LoVo (cell line): ENCODE measurements around the gene GEN1.
A peak's percentile ranks its signal among the peaks of the same experiment; 100 is the strongest.

ENCODE experiments used
- DNase-seq: peaks from one replicate; pipeline ENCODE4 v3.0.0-alpha.2; 2016; ENCODE audit warnings: low spot score

The GEN1 gene, protein sequence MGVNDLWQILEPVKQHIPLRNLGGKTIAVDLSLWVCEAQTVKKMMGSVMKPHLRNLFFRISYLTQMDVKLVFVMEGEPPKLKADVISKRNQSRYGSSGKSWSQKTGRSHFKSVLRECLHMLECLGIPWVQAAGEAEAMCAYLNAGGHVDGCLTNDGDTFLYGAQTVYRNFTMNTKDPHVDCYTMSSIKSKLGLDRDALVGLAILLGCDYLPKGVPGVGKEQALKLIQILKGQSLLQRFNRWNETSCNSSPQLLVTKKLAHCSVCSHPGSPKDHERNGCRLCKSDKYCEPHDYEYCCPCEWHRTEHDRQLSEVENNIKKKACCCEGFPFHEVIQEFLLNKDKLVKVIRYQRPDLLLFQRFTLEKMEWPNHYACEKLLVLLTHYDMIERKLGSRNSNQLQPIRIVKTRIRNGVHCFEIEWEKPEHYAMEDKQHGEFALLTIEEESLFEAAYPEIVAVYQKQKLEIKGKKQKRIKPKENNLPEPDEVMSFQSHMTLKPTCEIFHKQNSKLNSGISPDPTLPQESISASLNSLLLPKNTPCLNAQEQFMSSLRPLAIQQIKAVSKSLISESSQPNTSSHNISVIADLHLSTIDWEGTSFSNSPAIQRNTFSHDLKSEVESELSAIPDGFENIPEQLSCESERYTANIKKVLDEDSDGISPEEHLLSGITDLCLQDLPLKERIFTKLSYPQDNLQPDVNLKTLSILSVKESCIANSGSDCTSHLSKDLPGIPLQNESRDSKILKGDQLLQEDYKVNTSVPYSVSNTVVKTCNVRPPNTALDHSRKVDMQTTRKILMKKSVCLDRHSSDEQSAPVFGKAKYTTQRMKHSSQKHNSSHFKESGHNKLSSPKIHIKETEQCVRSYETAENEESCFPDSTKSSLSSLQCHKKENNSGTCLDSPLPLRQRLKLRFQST

DNA sequence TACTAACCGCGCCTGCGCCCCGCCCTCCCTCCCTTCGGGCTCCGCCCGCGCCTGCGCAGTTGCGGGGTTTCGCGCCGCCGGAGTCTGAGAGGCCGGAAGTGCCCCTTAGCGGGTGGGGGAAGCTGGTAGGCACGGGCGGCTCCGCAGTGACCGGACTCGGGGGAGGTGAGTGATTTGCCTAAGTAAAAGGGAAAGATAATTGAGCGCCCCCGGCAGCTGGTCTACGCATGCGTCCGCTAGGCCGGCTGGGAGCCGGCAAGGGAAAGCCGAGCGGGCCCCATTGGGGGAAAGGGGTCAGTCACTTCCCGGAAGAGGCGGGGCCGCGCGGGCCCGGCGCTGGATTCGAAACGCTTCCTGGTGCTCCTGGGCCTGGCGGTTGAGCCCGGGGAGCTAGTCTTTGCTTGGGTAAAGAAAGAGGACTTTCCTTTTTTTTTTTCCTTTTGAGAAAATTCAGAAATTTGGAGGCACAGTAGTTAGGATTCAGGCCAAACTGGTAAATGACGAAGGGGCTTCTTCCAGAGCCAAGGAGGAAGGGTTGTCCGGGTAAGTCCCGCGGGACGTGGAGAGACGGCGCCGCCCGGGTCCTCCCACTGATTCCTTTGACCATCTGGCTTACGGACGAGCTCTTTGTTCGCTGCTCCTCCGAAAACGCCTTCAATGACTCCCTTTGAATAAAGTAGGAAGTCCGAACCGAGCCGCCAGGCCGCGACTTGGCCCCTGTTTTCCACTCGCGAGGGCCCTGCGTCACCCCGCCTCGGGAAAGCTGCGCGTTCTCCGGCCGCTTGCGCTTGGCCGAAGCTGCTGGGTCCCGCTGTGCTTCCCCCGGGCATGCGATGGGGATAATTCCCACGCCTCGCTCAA lies at the start of gene GEN1, which contains the start of gene SMC6:
Gene GEN1, plus strand, starts transcription at position 336 of the 861 bp plus-strand sequence. CDS start 5,806 bp downstream, outside the sequence.
Gene SMC6, minus strand, starts transcription at position 8 of the 861 bp plus-strand sequence. CDS start 7,864 bp downstream, outside the sequence.
- DNase-seq: peak; percentile 87

DNA sequence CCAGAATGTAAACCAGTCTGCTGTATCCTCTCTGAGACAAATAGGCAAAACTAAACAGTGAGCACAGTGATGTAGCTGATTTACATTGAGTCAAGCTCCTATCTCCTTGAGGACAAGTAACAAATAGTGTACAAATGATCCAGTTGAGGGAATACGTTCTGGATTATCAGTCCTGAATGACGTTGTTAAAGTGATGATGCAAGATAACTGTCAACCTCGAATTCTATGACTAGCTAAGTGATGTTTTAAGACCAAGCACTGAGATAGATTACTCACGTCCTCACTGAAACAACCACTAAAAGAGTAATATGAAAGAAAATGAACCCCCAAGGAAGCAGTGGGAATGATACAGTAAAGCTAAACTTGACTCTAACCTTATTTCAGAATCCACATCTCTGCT lies 47.1 kb upstream of the GEN1 start:
- no peak for DNase-seq

DNA sequence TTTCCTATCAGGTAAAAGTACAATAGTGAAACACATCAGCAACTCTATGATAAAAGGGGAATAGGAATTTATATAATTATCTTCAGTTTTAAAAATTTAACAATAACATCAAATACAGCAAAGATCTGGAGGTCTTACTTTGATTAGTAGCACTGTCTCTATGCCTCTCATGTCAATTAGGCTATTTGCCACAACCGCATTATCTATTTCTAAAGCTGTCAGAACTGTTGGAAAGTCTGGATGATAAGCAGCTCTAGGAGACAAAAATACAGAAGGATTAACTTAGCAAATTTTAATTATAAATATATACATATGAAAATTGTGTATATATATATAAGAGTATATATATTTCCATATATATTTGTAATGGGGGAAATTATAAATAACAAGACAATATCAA lies 45.4 kb upstream of the GEN1 start:
- no peak for DNase-seq

DNA sequence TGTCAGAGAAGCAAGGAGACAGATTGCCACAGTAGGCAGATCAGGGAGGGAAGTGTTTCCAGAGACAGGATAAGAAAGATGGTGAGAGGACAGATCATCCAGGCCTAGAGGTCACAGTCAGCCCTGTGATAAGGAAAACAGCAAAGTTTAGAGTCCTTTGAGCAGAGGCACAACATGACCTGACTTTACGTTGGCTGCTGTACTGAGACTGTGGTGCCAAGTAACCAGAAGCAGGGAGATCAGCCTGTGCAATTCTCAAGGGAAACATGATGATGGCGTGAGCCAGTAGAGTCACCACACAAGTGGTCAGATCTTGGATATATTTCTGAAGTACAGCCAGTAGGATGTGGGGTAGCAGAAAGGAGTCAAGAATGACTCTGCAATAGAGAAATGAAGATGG lies 44.0 kb upstream of the GEN1 start:
- DNase-seq: no peak

DNA sequence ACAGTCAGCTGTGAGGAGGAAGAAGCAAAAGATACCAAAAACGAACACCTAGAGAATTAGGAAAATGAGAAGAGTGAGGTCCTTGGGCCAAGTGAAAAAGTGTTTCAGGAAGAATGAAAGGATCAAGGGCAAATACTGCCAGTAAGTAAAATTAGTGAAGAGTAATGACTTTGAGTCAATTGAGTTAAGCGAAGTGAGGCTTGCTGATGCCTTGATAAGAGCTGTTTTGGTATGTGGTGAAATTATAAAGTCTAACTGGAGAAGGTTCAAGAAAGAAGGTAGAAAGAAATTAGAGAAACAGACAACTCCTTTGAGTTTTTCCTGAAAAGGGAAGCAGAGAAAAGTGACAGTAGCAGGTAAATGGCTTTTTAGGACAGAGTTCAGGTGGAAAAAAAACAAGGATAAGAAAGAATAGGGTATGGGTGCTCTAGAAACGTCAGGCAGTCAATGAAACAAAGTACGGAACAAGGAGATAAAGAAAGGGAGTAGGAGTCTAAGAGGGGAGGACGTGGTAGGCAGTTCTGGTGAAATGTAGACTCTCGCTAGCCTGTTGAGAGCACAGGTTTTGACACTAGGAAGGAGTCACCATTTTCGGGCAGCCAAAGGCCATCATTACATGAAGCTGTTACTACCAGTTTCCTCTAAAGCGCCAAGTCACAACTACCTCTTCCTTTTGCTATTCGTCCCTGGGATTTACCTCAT lies 43.2 kb upstream of the GEN1 start:
- no peak for DNase-seq

DNA sequence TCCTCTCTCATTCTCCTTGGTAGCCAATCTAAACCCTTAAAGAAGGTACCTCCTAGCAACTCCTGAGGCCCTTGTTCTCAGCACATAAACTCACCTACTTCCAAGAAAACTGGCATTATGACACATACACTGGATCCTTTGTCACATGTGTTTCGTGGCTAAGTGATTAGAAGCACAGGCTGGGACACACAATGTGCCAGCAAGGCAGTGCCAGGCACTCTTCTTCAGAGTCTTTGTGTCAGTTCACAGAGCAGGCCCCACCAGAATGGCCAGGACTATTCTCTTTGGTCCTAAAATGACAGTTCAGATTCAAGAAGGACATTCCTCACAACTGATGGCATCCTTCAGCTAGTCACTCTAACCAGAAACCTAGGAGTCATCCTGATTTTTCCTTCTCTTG lies 40.6 kb upstream of the GEN1 start:
- no peak for DNase-seq

DNA sequence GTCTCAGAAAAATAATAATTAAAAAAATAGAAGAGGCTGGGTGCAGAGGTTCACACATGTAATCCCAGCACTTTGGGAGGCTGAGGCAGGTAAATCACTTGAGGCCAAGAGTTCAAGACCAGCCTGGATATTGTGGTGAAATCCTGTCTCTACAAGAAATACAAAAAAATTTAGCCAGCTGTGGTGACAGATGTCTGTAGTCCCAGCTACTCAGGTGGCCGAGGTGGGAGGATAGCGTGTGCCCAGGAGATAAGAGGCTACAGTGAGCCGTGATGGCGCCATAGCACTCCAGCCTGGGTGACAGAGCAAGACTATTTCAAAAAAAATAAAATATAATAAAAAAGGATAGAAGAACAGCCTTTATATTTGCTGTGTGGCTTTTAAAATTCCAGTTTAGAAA lies 36.3 kb upstream of the GEN1 start:
- DNase-seq: no peak

DNA sequence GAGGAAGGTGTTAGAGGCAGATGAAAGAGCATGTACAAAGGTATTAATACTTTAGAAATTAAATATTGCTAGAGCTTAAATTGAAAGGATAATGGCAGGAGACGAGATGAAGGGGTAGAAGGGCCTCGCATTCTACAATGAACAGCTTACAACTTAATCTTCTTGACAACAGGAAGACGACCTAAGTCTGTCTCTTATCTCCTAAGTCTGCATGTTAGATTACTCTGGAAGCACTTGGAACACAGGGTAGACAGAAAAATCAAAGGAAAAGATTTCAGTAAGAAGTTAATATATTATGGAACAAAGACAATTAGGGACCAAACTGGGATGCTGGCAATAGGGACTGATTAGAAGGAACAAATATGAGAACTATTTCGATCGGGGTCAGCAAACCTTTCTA lies 35.2 kb upstream of the GEN1 start:
- no peak for DNase-seq

DNA sequence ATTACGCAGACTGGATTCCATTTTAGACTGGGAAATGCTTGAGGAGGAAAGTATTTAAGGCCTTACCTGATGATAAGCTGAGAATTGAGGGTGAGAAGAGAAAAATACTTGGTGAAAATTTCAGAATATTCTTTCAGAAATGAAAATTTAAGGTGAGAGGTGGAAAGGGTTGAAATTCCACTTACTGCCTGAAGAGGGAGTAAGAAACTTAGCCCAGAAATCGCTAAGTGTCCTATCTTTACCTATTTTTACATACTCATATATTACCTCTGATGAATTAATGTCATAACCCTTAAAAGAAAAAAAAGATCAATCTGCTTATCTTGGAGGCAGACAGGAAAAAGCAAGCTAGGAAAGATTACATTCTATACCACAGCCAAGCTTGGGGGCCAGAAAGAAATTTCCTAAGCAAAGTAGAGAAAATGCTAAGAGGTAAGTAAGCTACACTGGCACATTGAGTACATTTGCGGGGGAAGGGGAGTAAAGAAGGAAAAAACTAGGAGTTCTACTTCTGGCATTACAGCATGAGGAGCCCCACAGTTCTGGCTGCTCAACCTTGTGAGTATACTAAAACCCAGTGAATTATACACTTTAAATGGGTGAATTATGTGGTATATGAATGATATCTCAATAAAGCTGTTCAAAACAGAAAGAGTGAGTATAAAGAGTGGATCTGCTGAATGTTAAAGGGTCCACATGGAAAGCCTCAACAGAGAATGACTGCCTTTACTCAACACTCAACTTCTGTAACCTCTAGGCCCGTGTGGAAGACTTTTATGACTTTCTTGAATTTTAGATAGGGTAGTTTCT lies 34.2 kb upstream of the GEN1 start:
- no peak for DNase-seq

DNA sequence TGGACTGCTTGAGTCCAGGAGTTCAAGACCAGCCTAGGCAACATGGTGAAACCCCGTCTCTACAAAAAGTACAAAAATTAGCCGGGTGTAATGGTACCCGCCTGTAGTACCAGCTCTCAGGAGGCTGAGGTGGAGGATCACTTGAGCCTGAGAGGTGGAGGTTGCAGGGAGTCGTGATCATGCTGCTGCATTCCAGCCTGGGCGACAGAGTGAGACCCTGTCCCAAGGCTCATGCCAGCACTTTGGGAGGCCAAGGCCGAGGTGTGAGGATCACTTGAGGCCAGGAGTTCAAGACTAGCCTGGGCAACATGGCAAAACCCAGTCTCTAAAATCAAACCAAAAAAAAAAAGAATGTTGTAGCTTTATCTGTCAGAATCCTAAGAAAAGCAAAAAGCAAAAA lies 25.7 kb upstream of the GEN1 start:
- no peak for DNase-seq

DNA sequence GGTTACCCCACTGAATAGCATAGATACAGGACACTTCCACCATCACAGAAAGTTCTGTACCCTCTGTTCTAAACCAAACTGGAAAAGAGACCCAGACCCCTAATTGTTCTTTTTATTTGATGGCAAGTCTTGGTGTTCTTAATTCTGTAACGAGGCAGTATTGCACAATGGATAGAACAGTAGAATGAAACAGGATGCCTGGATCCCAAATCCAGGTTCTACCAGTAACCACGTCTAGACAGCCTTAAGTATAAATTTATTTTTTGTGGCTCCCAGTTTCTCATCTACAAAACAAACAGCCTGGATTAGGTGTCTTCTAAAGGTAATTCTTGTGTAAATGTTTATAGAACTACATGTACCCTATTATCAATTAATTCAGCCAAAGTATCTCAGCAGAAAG lies 24.1 kb upstream of the GEN1 start:
- no peak for DNase-seq

DNA sequence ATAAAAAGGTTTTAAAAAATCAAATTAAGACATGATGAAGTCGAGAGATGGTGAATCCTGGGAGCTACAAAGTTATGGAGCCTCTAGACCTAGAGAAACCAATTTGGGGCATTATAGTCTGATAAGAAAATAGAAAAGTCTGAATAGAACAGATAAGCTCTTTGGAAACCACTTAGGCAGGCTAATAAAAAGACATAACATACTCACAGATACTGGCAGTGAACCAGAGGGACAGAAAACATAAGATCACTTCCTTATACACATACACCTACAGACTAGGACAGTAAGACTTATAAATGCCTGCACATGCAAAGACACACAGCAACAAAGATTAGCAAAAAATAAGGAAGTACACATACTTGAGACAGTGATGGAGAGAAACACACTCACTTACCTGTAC lies 20.3 kb upstream of the GEN1 start:
- DNase-seq: no peak

DNA sequence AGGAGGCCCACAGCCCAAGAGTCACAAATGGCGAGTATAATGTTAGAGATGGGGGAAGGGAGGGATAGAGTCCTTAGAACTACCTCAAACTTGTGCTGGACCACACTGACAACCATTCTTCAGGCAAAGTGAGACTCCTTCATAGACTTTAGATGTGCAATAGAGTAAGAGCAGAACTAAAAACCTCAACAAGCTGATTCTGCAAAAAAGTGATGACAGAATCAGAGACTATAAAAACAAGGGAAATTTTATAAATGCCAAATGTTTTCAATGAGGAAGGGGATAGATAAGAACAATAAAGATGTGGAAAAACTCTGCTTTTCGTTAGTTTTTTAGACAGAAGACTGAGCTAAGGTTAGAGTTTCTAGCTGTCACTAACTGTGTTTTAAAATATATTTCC lies 18.1 kb upstream of the GEN1 start:
- DNase-seq: no peak

DNA sequence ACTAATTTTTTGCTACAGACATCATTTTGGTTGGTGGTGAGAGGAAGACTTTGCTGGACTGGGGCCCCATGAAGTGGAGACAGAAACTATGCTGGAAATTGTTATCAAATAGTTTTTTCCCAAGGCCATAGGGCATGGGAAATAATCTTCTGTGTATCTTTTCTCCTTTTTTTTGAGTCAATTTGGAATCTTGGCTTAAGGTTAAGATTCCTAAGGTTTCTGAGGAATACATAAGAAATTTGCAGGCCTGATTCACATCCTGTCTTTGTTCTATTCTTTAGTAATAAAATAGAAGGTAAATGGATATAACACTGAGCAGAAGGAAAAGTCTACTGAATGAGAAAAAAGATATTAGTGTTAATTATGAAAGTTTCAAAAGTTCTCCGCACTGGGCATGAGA lies 16.9 kb upstream of the GEN1 start:
- no peak for DNase-seq

DNA sequence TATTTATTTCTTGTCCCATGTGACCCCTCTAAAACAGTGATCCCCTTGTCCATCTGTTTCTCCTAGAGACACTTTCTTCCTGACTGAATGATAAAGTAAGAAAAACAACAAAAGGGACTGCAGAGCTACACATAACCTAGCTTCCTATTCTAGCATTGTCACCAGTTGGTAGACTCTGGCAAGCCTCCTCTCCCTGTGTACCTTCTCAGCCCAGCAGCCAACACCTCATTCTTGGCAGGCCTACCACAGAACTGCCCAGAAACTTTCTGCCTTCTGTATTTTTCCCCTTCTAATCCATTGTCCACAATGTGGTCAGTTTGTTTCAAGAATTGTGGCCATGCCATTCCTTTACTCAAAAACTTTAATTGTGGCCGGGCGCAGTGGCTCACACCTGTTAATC lies 13.7 kb upstream of the GEN1 start:
- no peak for DNase-seq

DNA sequence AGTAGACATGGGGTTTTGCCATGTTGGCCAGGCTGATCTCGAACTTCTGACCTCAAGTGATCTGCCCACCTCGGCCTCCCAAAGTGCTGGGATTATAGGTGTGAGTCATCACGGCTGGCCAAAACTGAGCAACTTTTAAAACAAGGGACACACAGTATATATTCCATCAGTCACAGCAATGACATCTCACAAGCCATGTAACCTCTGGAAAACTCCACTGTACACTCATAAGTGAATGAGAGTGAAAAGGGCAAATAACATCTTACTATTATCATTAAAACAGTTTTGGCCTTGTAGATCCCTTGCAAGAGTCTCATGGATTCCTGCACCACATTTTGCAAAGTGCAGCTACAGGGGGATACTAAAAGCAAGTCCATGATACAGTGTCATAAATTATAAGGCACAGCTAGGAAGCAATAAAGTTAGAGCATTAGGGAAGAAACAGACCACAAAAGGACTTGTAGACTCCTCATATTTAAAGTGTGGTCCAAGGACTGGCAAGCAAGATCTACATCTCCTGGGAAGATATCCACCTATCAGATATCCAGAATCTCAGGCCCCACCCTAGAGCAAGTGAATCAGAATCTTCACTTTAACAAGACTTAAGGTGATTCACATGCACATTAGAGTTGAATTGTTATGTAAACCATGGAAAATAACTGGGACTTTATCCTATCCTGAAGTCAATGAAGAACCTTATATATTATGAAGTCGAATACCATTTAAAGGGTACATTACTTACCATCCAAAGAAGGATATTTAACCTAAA lies 6.1 kb upstream of the GEN1 start:
- DNase-seq: no peak

DNA sequence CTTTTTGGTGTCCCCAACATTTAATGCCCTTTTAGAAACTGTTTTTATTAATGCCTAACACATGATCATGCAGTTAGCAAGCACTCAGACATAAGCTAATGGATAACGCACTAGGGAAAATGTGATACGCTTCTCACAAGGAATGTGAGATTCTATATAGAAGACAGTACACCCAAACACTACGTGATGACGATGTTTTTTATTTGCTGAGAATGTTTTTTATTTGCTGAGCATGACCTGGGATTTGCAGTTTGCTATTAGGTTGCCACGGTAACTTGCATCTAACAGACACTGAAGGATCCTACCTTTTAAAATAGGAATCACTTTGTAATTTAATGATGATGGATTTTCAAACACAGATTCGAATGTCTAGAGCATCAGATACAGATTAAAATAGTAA lies 5.2 kb upstream of the GEN1 start:
- no peak for DNase-seq

DNA sequence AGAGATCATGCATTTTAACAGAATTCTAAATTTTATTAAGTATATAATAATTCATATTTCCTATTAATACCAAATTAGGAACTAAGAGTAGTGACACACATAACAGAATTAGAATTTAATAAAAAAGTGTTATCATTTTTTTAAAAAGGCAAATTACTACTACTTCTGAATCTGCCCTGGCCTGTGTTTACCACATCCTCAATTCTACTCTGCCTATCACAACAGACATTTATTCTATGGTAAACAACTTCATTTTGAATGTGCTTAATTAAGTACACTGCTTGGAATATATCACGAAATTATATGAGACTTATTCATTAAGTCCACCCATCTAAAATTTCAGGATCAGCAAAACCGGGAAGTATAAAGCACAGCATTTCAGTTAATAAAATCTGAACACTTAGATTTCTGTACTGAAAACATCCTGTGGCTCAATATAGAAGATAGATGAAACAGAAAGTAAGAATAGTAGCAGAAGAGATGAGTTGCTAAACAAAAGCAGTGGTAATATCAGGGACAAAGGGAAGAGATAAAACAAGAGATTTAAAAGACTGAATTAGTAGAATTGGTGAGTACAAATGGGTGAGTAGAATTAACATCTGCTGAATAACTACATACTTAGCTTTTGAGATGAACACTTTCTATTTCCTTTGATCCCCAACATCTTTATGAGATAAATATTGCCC lies 4.0 kb upstream of the GEN1 start:
- DNase-seq: no peak

DNA sequence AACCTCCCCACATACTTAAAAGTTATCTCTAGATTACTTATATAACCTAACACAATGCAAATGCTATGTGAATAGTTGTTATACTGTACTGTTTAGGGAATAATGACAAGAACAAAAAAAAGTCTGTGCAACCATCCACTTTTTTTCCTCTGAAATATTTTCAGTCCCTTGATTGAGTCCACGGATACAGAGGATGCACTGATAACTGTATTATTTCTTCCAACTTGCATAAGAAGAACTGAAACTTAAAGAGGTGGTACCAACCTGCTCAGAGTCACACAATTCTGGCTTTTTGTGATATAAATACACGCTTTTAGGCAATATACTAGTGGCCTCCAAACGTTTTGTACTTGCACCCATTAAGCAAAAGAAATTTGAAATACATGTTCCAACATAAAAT lies 1.7 kb upstream of the GEN1 start:
- no peak for DNase-seq
